OCI-LY1 (cell line): ENCODE measurements around the gene MIAT.

Source experiments
- H2AFZ ChIP-seq: fragments of 200-600 bp; sonication (generic), shearing (Covaris generic); 2 replicates; pipeline ENCODE4 v1.6.0; 2014; ENCODE audit warnings: antibody characterized with exemption, mild to moderate bottlenecking, low read length
- H3F3A ChIP-seq: fragments of 200-600 bp; sonication (generic), shearing (Covaris generic); 2 replicates; pipeline ENCODE4 v1.6.0; 2014; ENCODE audit warnings: mild to moderate bottlenecking, antibody characterized with exemption, low read length, moderate library complexity; ENCODE audit not compliant: insufficient read depth
- H3K27ac ChIP-seq: fragments of 200-600 bp; sonication (generic); 2 replicates; pipeline ENCODE4 v1.5.1; 2014; ENCODE audit warnings: low read length, mixed run types, mild to moderate bottlenecking, low read depth; ENCODE audit not compliant: poor library complexity, severe bottlenecking
- H3K27me3 ChIP-seq: fragments of 200-600 bp; sonication (generic); 2 replicates; pipeline ENCODE4 v1.6.0; 2014; ENCODE audit warnings: antibody characterized with exemption, mild to moderate bottlenecking, low read length, moderate library complexity; ENCODE audit not compliant: insufficient read depth
- H3K36me3 ChIP-seq: fragments of 200-600 bp; sonication (generic); 2 replicates; pipeline ENCODE4 v1.6.1; 2014; ENCODE audit warnings: mild to moderate bottlenecking, antibody characterized with exemption, low read length, moderate library complexity, mixed read lengths; ENCODE audit not compliant: insufficient read depth
- H3K4me1 ChIP-seq: fragments of 200-600 bp; sonication (generic); 2 replicates; pipeline ENCODE4 v1.5.1; 2014; ENCODE audit warnings: mild to moderate bottlenecking, low read length, moderate library complexity; ENCODE audit not compliant: insufficient read depth, severe bottlenecking
- H3K4me2 ChIP-seq: fragments of 200-600 bp; sonication (generic), shearing (Covaris generic); 2 replicates; pipeline ENCODE4 v1.6.1; 2014; ENCODE audit warnings: low read length
- H3K4me3 ChIP-seq: fragments of 200-600 bp; sonication (generic); 2 replicates; pipeline ENCODE4 v1.5.1; 2014; ENCODE audit warnings: low read length, low read depth, mild to moderate bottlenecking, mixed read lengths; ENCODE audit not compliant: poor library complexity, severe bottlenecking
- H3K79me2 ChIP-seq: fragments of 200-600 bp; shearing (Covaris generic); 2 replicates; pipeline ENCODE4 v1.6.1; 2016; ENCODE audit warnings: mixed run types, low read length, mixed read lengths; ENCODE audit not compliant: insufficient read depth
- H3K9ac ChIP-seq: fragments of 200-600 bp; sonication (generic), shearing (Covaris generic); 2 replicates; pipeline ENCODE4 v1.6.1; 2014; ENCODE audit warnings: mild to moderate bottlenecking, low read length, mixed read lengths
- H3K9me2 ChIP-seq: fragments of 200-600 bp; sonication (generic), shearing (Covaris generic); 2 replicates; pipeline ENCODE4 v1.6.1; 2014; ENCODE audit warnings: low read depth, mild to moderate bottlenecking, low read length, mixed read lengths
- H3K9me3 ChIP-seq: fragments of 200-600 bp; shearing (Covaris generic); 2 replicates; pipeline ENCODE4 v1.6.1; 2014; ENCODE audit warnings: low read length, mixed read lengths
- H4K20me1 ChIP-seq: fragments of 200-600 bp; sonication (generic), shearing (Covaris generic); 2 replicates; pipeline ENCODE4 v1.6.0; 2016; ENCODE audit warnings: mild to moderate bottlenecking, low read length; ENCODE audit not compliant: insufficient read depth
- EZH2 ChIP-seq: fragments of 200-600 bp; sonication (generic), shearing (Covaris generic); IDR thresholded peaks from 2 replicates; pipeline ENCODE4 v1.8.0; 2017; ENCODE audit warnings: borderline replicate concordance, mixed run types, mild to moderate bottlenecking, antibody characterized with exemption, low read length, moderate library complexity, mixed read lengths
- TF ChIP-seq, protein P1 (sequence below): fragments of 200-600 bp; sonication (generic), shearing (Covaris generic); IDR thresholded peaks from 2 replicates; pipeline ENCODE4 v1.5.1; 2017; ENCODE audit warnings: mild to moderate bottlenecking, antibody characterized with exemption, low read length, moderate library complexity, mixed read lengths

Gene MIAT

DNA sequence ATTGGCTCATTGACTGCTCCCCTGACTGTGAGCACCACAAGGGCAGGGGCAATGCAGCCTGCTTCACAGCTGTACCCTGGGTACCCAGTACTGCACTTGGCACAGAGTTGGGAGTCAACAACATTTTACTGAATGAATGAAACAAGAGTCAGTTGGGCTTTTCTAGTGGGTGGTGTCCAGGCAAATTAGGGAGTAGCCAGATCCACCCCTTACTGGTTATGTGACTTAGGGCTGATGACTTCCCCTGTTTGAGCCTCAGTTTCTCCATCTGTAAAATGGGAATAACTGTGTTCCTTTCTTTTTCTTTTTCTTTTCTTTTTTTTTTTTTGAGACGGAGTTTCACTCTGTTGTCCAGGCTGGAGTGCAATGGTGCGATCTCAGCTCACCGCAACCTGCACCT, 23.1 kb downstream of the MIAT start:
- Histone ChIP-seq H3K9ac (no peak overlapping the region), H3K79me2 (peaks cover 2% of the 10 kb centered on the region), H3K27ac (no peak overlapping the region), H3K4me2 (no peak overlapping the region), H3K4me3 (no peak overlapping the region), H3K9me2 (no peaks in the 10 kb centered on the region), H3K9me3 (no peaks in the 10 kb centered on the region), H3K36me3 (peaks cover 27% of the 10 kb centered on the region; the same call in 1 of the 2 replicates), H4K20me1 (no peaks in the 10 kb centered on the region), H3K4me1 (peaks cover under 1% of the 10 kb centered on the region), H2AFZ (no peak overlapping the region), H3F3A (no peaks in the 10 kb centered on the region), H3K27me3 (no peaks in the 10 kb centered on the region)
- TF ChIP-seq, protein P1, sequence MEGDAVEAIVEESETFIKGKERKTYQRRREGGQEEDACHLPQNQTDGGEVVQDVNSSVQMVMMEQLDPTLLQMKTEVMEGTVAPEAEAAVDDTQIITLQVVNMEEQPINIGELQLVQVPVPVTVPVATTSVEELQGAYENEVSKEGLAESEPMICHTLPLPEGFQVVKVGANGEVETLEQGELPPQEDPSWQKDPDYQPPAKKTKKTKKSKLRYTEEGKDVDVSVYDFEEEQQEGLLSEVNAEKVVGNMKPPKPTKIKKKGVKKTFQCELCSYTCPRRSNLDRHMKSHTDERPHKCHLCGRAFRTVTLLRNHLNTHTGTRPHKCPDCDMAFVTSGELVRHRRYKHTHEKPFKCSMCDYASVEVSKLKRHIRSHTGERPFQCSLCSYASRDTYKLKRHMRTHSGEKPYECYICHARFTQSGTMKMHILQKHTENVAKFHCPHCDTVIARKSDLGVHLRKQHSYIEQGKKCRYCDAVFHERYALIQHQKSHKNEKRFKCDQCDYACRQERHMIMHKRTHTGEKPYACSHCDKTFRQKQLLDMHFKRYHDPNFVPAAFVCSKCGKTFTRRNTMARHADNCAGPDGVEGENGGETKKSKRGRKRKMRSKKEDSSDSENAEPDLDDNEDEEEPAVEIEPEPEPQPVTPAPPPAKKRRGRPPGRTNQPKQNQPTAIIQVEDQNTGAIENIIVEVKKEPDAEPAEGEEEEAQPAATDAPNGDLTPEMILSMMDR: no peak
- TF ChIP-seq EZH2: no peak

DNA sequence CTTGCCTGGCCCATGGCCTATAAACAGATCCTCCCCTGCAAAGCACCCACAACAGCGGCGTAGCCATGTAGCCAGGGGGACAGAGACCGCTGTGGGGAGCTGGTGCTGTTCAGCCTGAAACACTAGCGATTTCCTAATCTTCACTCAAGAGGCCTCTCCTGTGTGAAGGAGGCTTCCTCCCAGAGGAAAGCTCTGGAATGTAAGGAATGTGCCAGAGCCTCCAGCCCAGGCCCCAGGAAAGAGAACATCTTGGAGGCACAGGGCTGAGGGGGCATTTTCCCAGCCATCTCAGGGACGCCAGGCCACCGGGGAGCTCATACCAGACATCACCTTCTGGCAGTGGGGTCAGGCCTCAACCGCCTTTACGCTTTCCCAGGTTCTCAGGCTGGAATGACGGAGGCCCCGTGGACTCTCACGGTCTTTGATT, 24.0 kb downstream of the MIAT start:
- no peaks in the 10 kb centered on the region for H4K20me1 ChIP-seq

DNA sequence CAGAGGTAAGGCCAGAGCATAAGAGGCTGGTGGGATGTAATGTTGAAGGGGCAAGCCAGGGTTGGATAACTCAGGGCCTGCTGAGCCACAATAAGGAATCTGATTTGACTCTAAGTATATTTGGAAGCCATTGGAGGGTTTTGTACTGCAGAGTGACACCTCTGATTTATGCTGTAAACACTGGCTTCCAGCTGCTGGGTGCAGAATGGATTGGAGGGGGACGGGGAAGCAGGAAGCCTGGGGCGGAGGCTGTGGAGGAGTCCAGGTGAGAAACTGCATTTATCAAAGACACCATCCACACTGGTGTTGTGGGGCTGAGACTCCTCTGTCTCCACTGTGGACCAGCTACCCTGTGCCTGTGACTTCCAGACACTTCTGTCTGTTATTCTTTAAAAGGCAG, 26.8 kb downstream of the MIAT start:
- H3K4me3 ChIP-seq: no peak overlapping the region
- H3F3A ChIP-seq: no peaks in the 10 kb centered on the region
- H3K27me3 ChIP-seq: no peaks in the 10 kb centered on the region
- no peaks in the 10 kb centered on the region for H3K9me2 ChIP-seq
- H4K20me1 ChIP-seq: no peaks in the 10 kb centered on the region
- H3K36me3 ChIP-seq: peaks cover 27% of the 10 kb centered on the region; the same call in 1 of the 2 replicates
- H3K4me1 ChIP-seq: no peaks in the 10 kb centered on the region
- H3K27ac ChIP-seq: no peak overlapping the region
- no peaks in the 10 kb centered on the region for H3K79me2 ChIP-seq
- no peak overlapping the region for H3K9ac ChIP-seq
- no peak overlapping the region for H3K4me2 ChIP-seq
- no peak overlapping the region for H2AFZ ChIP-seq
- no peaks in the 10 kb centered on the region for H3K9me3 ChIP-seq
- no peak for TF ChIP-seq EZH2
- TF ChIP-seq, protein P1: no peak

More for the DNA sequence above, 24.0 kb downstream of the MIAT start:
- Histone ChIP-seq H3K79me2 (no peaks in the 10 kb centered on the region), H3K27me3 (no peaks in the 10 kb centered on the region), H3K4me3 (no peak overlapping the region), H3K27ac (no peak overlapping the region), H3K9ac (no peak overlapping the region), H2AFZ (no peak overlapping the region), H3K9me3 (no peaks in the 10 kb centered on the region), H3K4me2 (no peak overlapping the region), H3K36me3 (peaks cover 27% of the 10 kb centered on the region; the same call in 1 of the 2 replicates), H3K9me2 (no peaks in the 10 kb centered on the region), H3F3A (no peaks in the 10 kb centered on the region), H3K4me1 (no peaks in the 10 kb centered on the region)
- TF ChIP-seq EZH2: no peak
- TF ChIP-seq, protein P1: no peak
